ENCODE results near the gene CHST14. TPM values are rescaled to one million over a fixed set of nuclear protein-coding genes. Genes with fewer than 3 reads are reported as not detected.

The CHST14 gene
- total RNA-seq, 1 experiment from 2014 or later: 34.6 TPM

- no peak for DNase-seq (ENCODE audit: low spot score)
These were observed 18.7 kb downstream of the CHST14 start for GRCh38 chr15:40489274-40490175.

- DNase-seq (ENCODE audit: low spot score): no peak
These were observed 22.5 kb downstream of the CHST14 start for GRCh38 chr15:40493089-40493840.

- no peak for DNase-seq (ENCODE audit: low spot score)
These were observed 24.7 kb downstream of the CHST14 start for GRCh38 chr15:40495516-40495915.

- DNase-seq (ENCODE audit: low spot score): peak; percentile 16
These were observed 27.6 kb downstream of the CHST14 start for GRCh38 chr15:40498418-40498817.

GRCh38 chr15:40498891-40499290 is 28.1 kb downstream of the CHST14 start:
- DNase-seq (ENCODE audit: low spot score): no peak

GRCh38 chr15:40499931-40500330 is 29.1 kb downstream of the CHST14 start:
- DNase-seq (ENCODE audit: low spot score): no peak

GRCh38 chr15:40500568-40501330 is 30.0 kb downstream of the CHST14 start:
- DNase-seq (ENCODE audit: low spot score): no peak

- DNase-seq (ENCODE audit: low spot score): no peak
These were observed 30.7 kb downstream of the CHST14 start for GRCh38 chr15:40501487-40501886.

GRCh38 chr15:40506964-40507571 is 36.3 kb downstream of the CHST14 start:
- peak; percentile 42 for DNase-seq (ENCODE audit: low spot score)

GRCh38 chr15:40508216-40508615 is 37.4 kb downstream of the CHST14 start:
- no peak for DNase-seq (ENCODE audit: low spot score)

GRCh38 chr15:40510201-40510600 is 39.4 kb downstream of the CHST14 start:
- no peak for DNase-seq (ENCODE audit: low spot score)

GRCh38 chr15:40511093-40511471 is 40.3 kb downstream of the CHST14 start:
- DNase-seq (ENCODE audit: low spot score): no peak

- no peak for DNase-seq (ENCODE audit: low spot score)
These were observed 40.8 kb downstream of the CHST14 start for GRCh38 chr15:40511472-40512133.

- DNase-seq (ENCODE audit: low spot score): no peak
These were observed 41.7 kb downstream of the CHST14 start for GRCh38 chr15:40512440-40512839.

GRCh38 chr15:40513609-40514008 is 42.8 kb downstream of the CHST14 start:
- DNase-seq (ENCODE audit: low spot score): no peak

GRCh38 chr15:40516322-40516721 is 45.5 kb downstream of the CHST14 start:
- DNase-seq (ENCODE audit: low spot score): no peak

Other genes starting within 250 kb of the CHST14 start
- gene PAK6, start 231.9 kb upstream of the CHST14 start, total RNA-seq (2014; rRNA removed; shearing (Covaris generic)): 2.4 TPM in 1 of 2 replicates, not detected in the other
- gene ANKRD63, start 187.9 kb upstream of the CHST14 start, total RNA-seq (2014; rRNA removed; shearing (Covaris generic)): 0.37 TPM in 1 of 2 replicates, not detected in the other
- gene PLCB2, start 163.0 kb upstream of the CHST14 start, total RNA-seq (2014; rRNA removed; shearing (Covaris generic)): 1.6 and 2.4 TPM in 2 replicates
- gene INAFM2, start 147.3 kb upstream of the CHST14 start, total RNA-seq (2014; rRNA removed; shearing (Covaris generic)): 13.0 and 15.7 TPM in 2 replicates
- gene CCDC9B, start 130.0 kb upstream of the CHST14 start, total RNA-seq (2014; rRNA removed; shearing (Covaris generic)): 1.3 and 4.6 TPM in 2 replicates
- gene PHGR1, start 120.0 kb upstream of the CHST14 start, total RNA-seq (2014; rRNA removed; shearing (Covaris generic)): not detected in 2 replicates
- 0.14 and 0.27 TPM in 2 replicates for gene DISP2, start 112.8 kb upstream of the CHST14 start, total RNA-seq (2014; rRNA removed; shearing (Covaris generic))
- gene KNSTRN, start 88.3 kb upstream of the CHST14 start, total RNA-seq (2014; rRNA removed; shearing (Covaris generic)): 90.3 and 92.9 TPM in 2 replicates
- gene IVD, start 65.2 kb upstream of the CHST14 start, total RNA-seq (2014; rRNA removed; shearing (Covaris generic)): 9.1 and 13.6 TPM in 2 replicates
- gene BAHD1, start 30.0 kb upstream of the CHST14 start, total RNA-seq (2014; rRNA removed; shearing (Covaris generic)): 5.3 and 6.0 TPM in 2 replicates
- gene CCDC32, start 94.1 kb downstream of the CHST14 start, total RNA-seq (2014; rRNA removed; shearing (Covaris generic)): 22.9 and 33.5 TPM in 2 replicates
- 13.6 and 18.2 TPM in 2 replicates for gene RPUSD2, start 98.3 kb downstream of the CHST14 start, total RNA-seq (2014; rRNA removed; shearing (Covaris generic))
- gene KNL1, start 123.3 kb downstream of the CHST14 start, total RNA-seq (2014; rRNA removed; shearing (Covaris generic)): 18.3 and 18.8 TPM in 2 replicates
- gene RAD51, start 224.2 kb downstream of the CHST14 start, total RNA-seq (2014; rRNA removed; shearing (Covaris generic)): 8.5 and 13.5 TPM in 2 replicates